ENCODE data around the gene PLPPR1.

GRCh38 chr9:101354765-101355708 lies 326.5 kb downstream of the PLPPR1 start:
- TF ChIP-seq CTCF (IDR thresholded peaks at IDR 0.05) = no peak
- TF ChIP-seq ZFX (IDR thresholded peaks at IDR 0.05; ENCODE audit: borderline replicate concordance) = no peak
